B cell (primary cell): ENCODE results near the gene LRRC74B. TPM values are rescaled to one million over a fixed set of nuclear protein-coding genes. Genes with fewer than 3 reads are reported as not detected.
A peak's percentile ranks its signal among the peaks of the same experiment; 100 is the strongest.

Source experiments
- ATAC-seq: fragments of 200-7000 bp; cut with Tn5 transposase; one replicate; pipeline ENCODE4 v1.10.0; 2021; ENCODE audit warnings: low read depth, mild to moderate bottlenecking, moderate number of reproducible peaks, moderate library complexity
- CTCF ChIA-PET: fragments of 350-600 bp; sonication (Branson Sonifier 250); formaldehyde crosslinking; loops from one replicate; lab custom pipeline; 2021; ENCODE audit warnings: antibody characterized with exemption, inconsistent platforms; lab: Charles Lee
- POLR2A ChIA-PET: fragments of 350-600 bp; sonication (Branson Sonifier 250); formaldehyde crosslinking; loops from one replicate; lab custom pipeline; 2021; ENCODE audit warnings: antibody characterized with exemption; lab: Charles Lee
- DNase-seq: peaks from one replicate; pipeline ENCODE4 v3.0.0; 2013
- H2AFZ ChIP-seq: 2 replicates; pipeline ENCODE4 v1.6.1; 2012; ENCODE audit warnings: mild to moderate bottlenecking, low read depth, low read length; ENCODE audit not compliant: insufficient read depth, poor library complexity, severe bottlenecking
- H3K27ac ChIP-seq, 2 donors: 1 replicate in 1 of 2; 2 replicates in 1 of 2; pipeline ENCODE4 v1.5.1; 2012 to 2013; ENCODE audit warnings: low read length in 2 of 2, mild to moderate bottlenecking in 2 of 2, moderate library complexity in 1 of 2
- H3K27me3 ChIP-seq, 4 experiments: fragments of 200-600 bp in 1 of 4; sonication (generic) in 1 of 4; replicated peaks in 1 of 4; 1 replicate in 2 of 4; 2 replicates in 2 of 4; pipeline versions ENCODE4 v1.6.1 to v1.7.0; 2013 to 2016; ENCODE audit warnings: low read length in 3 of 4, mild to moderate bottlenecking in 2 of 4, mixed read lengths in 1 of 4, moderate library complexity in 1 of 4; ENCODE audit not compliant: insufficient read depth in 4 of 4, control insufficient read depth in 3 of 4; ENCODE audit errors: control extremely low read depth in 1 of 4
- H3K36me3 ChIP-seq, 2 experiments: replicated peaks in 1 of 2; 1 replicate in 1 of 2; 2 replicates in 1 of 2; pipeline versions ENCODE4 v1.6.1 to v1.7.1; 2013; ENCODE audit warnings: low read length in 1 of 2; ENCODE audit not compliant: insufficient read depth in 2 of 2, control insufficient read depth in 1 of 2; ENCODE audit errors: control extremely low read depth in 1 of 2, extremely low read depth in 1 of 2
- H3K4me1 ChIP-seq, 2 donors: fragments of 200-600 bp in 1 of 2; sonication (generic) in 1 of 2; 1 replicate in 1 of 2; 2 replicates in 1 of 2; pipeline versions ENCODE4 v1.5.1 to v1.6.1; 2013 to 2017; ENCODE audit warnings: low read length in 2 of 2; ENCODE audit not compliant: control insufficient read depth in 2 of 2, insufficient read depth in 2 of 2
- H3K4me2 ChIP-seq: replicated peaks from 2 replicates; pipeline ENCODE3; 2012; ENCODE audit warnings: mild to moderate bottlenecking, low read depth, low read length; ENCODE audit not compliant: poor library complexity, severe bottlenecking
- H3K4me3 ChIP-seq, 5 experiments: fragments of 200-600 bp in 1 of 5; sonication (generic) in 1 of 5; 1 replicate in 3 of 5; 2 replicates in 2 of 5; pipeline versions ENCODE4 v1.5.1 to v1.7.0; 2011 to 2016; ENCODE audit warnings: low read length in 4 of 5, mild to moderate bottlenecking in 4 of 5, low read depth in 2 of 5, control low read depth in 1 of 5, moderate library complexity in 1 of 5; ENCODE audit not compliant: insufficient read depth in 1 of 5; ENCODE audit errors: control extremely low read depth in 1 of 5, extremely low read depth in 1 of 5
- H3K79me2 ChIP-seq: fragments of 200-600 bp; sonication (generic); one replicate; pipeline ENCODE4 v1.6.0; 2016; ENCODE audit warnings: low read length; ENCODE audit not compliant: control insufficient read depth, insufficient read depth
- H3K9ac ChIP-seq: fragments of 200-600 bp; sonication (generic); 2 replicates; pipeline ENCODE4 v1.6.1; 2017; ENCODE audit warnings: mild to moderate bottlenecking, low read length, moderate library complexity
- H3K9me3 ChIP-seq, 3 donors: one replicate each; pipeline versions ENCODE4 v1.6.1 to v1.7.1; 2013; ENCODE audit warnings: low read length in 2 of 3; ENCODE audit not compliant: control insufficient read depth in 2 of 3, insufficient read depth in 1 of 3; ENCODE audit errors: control extremely low read depth in 1 of 3
- H4K20me1 ChIP-seq: 2 replicates; pipeline ENCODE4 v1.6.0; 2012; ENCODE audit warnings: mild to moderate bottlenecking, low read length; ENCODE audit not compliant: insufficient read depth, control insufficient read depth, poor library complexity, severe bottlenecking
- H3K27ac Mint-ChIP-seq: one replicate; pipeline ENCODE4 v1.8.0; 2021; ENCODE audit warnings: mixed read lengths
- H3K27me3 Mint-ChIP-seq: one replicate; pipeline ENCODE4 v1.8.0; 2021; ENCODE audit warnings: mixed read lengths
- H3K4me1 Mint-ChIP-seq: one replicate; pipeline ENCODE4 v1.8.0; 2021; ENCODE audit warnings: mixed read lengths
- H3K4me3 Mint-ChIP-seq: one replicate; pipeline ENCODE4 v1.8.0; 2021; ENCODE audit warnings: mixed read lengths
- H3K9me3 Mint-ChIP-seq: one replicate; pipeline ENCODE4 v1.8.0; 2022; ENCODE audit warnings: mixed read lengths; ENCODE audit not compliant: insufficient read depth
- EZH2 ChIP-seq: IDR thresholded peaks from 2 replicates; pipeline ENCODE4 v1.6.1; 2012; ENCODE audit warnings: borderline replicate concordance, low read depth, mild to moderate bottlenecking, moderate library complexity, low read length; ENCODE audit not compliant: insufficient read depth, poor library complexity, severe bottlenecking
- WGBS: methylation state at CpG from one replicate; pipeline ENCODE4 v1.1.5; 2013; ENCODE audit warnings: missing lambda C conversion rate; ENCODE audit not compliant: insufficient coverage; 5-methylcytosine and 5-hydroxymethylcytosine counted together
- intact Hi-C: fragments of 100-400 bp; cut with micrococcal nuclease; formaldehyde crosslinking; loops from one replicate; pipeline ENCODE4 v1.10.0; 2022
- polyA plus RNA-seq: library from polyadenylated mRNA; depleted of rRNA; stranded (reverse); fragments of >200 nt; gene quantifications from 2 replicates; pipeline ENCODE4 v1.2.3, GENCODE V29; 2012
- total RNA-seq, 2 donors: library from RNA; stranded (reverse); fragments of 120-200 nt in 1 of 2; gene quantifications; 1 replicate in 1 of 2; 2 replicates in 1 of 2; pipeline versions ENCODE4 v1.2.3 to v1.2.4, GENCODE V29; 2013 to 2022
- TF ChIP-seq, protein P1 (sequence below): fragments of 200-600 bp; IDR thresholded peaks from one replicate; pipeline ENCODE4 v1.8.0; 2022; ENCODE audit warnings: antibody characterized with exemption, mild to moderate bottlenecking

The LRRC74B gene
- total and polyA plus RNA-seq, 2 donors (not counting 1 experiment from before 2014, with no cell fraction given): 0.01 to 0.17 TPM

DNA sequence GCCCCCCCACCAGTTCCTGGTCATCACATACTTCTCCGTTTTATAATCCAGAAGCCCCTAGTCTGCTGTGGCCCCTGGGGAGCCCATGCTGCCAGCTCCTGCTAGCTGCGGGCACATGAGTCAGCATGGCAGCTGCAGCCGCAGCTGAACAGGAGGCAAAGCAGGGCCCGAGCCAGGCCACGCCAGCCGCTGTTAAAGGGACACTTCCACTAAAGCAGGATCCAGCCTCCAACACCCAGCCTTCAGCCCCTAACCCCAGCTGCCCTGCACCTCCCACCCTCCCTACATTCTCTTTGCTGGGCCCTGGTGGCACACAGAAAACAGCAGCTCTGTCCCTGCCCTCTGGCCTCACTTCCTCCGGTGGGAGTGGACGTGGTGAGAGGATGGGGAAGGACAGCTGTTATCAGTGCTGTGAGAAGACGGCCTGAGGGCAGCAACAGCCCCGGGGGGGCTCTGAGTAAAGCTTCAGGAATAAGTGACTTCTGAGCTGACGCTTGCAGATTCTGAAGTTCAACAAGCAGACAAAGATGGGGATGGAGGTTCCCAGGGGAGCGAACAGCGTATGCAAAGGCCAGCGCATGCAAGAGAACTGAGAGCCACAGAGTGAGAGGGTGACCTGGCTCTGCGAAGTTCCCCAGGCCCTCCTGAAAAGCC, 688 bp upstream of the LRRC74B start:
- Histone ChIP-seq H3K9me3 (no peaks in the 10 kb centered on the region), H3K4me2 (peak overlapping the region; percentile 79), H3K27ac (no peak overlapping the region), H3K9ac (peak overlapping the region; percentile 50), H3K4me3 (peak overlapping the region in 3 of 5 experiments; percentile 19 to 44 (median 34)), H3K4me1 (peaks cover 23 to 24% of the 10 kb centered on the region in 2 donors), H3K27me3 (peaks cover 0 to 30% (median 7%) of the 10 kb centered on the region in 4 experiments), H3K36me3 (no peaks in the 10 kb centered on the region), H4K20me1 (no peaks in the 10 kb centered on the region), H2AFZ (peak overlapping the region; percentile 62), H3K79me2 (no peaks in the 10 kb centered on the region)
- DNase-seq (no peak), ATAC-seq (peak; percentile 42)
- peak overlapping the region; percentile 70 for H3K27ac Mint-ChIP-seq
- ChIA-PET CTCF (interaction anchor here (0.6 kb wide), 1 partner anchor 12 kb away, joined by 3 read pairs; no protein-coding TSS in a partner anchor), POLR2A (interaction anchor here (0.6 to 0.9 kb wide), 3 partner anchors 42 to 954 kb away, joined by 3 read pairs; no protein-coding TSS in a partner anchor)
- WGBS: 11% methylated on average over 13 of the region's 15 CpGs
- TF ChIP-seq, protein P1, sequence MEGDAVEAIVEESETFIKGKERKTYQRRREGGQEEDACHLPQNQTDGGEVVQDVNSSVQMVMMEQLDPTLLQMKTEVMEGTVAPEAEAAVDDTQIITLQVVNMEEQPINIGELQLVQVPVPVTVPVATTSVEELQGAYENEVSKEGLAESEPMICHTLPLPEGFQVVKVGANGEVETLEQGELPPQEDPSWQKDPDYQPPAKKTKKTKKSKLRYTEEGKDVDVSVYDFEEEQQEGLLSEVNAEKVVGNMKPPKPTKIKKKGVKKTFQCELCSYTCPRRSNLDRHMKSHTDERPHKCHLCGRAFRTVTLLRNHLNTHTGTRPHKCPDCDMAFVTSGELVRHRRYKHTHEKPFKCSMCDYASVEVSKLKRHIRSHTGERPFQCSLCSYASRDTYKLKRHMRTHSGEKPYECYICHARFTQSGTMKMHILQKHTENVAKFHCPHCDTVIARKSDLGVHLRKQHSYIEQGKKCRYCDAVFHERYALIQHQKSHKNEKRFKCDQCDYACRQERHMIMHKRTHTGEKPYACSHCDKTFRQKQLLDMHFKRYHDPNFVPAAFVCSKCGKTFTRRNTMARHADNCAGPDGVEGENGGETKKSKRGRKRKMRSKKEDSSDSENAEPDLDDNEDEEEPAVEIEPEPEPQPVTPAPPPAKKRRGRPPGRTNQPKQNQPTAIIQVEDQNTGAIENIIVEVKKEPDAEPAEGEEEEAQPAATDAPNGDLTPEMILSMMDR: no peak
- no peak for TF ChIP-seq EZH2
- intact Hi-C loops: loop anchor here (1.0 to 10.0 kb wide), 3 partner anchors 31 to 60 kb away; partner anchors contain the start of genes LZTR1 and THAP7
- peaks cover 25% of the 10 kb centered on the region for H3K27me3 Mint-ChIP-seq
- peak overlapping the region; percentile 64 for H3K4me3 Mint-ChIP-seq
- no peaks in the 10 kb centered on the region for H3K9me3 Mint-ChIP-seq
- H3K4me1 Mint-ChIP-seq: peaks cover 20% of the 10 kb centered on the region

DNA sequence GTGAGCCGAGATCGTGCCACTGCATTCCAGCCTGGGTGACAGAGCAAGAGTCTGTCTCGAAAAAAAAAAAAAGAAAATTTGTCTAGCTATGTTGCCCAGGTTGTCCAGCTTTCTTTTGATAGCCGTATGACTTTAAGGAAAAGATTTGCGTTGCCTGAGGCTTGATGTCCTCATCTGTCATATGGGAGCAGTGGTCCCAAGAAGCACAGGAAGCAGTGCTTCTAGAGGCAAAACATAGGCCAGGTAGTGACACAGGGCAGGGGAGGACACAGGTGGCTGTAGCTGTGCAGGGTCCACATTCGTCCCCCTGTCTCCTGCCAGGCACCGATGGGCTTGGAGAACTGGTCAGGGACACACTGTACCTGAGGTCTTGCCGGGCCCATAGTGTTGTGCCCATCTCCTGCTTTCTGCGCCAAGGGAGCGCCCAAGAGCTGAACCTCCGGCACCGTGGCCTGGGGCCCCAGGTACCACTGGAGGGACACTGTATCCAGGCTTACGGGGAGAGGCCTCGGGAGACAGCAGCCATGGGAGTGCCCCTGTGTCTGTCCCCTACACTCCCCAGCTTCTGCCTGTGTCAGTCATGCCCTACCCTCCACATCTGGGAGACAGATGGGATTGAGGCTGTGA, 1.4 kb downstream of the LRRC74B start:
- WGBS: 95% methylated on average over 14 of the region's 14 CpGs
- DNase-seq (peak; percentile 13), ATAC-seq (no peak)
- H3K9me3 ChIP-seq: no peaks in the 10 kb centered on the region
- no peak overlapping the region for H3K27ac ChIP-seq
- H3K9ac ChIP-seq: no peak overlapping the region
- H3K27me3 Mint-ChIP-seq: peaks cover 23% of the 10 kb centered on the region
- CTCF ChIA-PET: no interaction called here
- H3K27me3 ChIP-seq: peaks cover 0 to 30% (median 7%) of the 10 kb centered on the region in 4 experiments
- no peaks in the 10 kb centered on the region for H4K20me1 ChIP-seq
- H3K4me1 Mint-ChIP-seq: peaks cover 20% of the 10 kb centered on the region
- no peak overlapping the region for H3K4me3 ChIP-seq
- H2AFZ ChIP-seq: no peak overlapping the region
- POLR2A ChIA-PET: no interaction called here
- no peaks in the 10 kb centered on the region for H3K36me3 ChIP-seq
- no peak overlapping the region for H3K4me2 ChIP-seq
- intact Hi-C loops: loop anchor here (10.0 kb wide), 1 partner anchor 62 kb away; the partner anchor contains the start of gene LZTR1
- H3K4me3 Mint-ChIP-seq: no peak overlapping the region
- H3K4me1 ChIP-seq: peaks cover 23 to 24% of the 10 kb centered on the region in 2 donors
- H3K27ac Mint-ChIP-seq: peak overlapping the region; percentile 10
- TF ChIP-seq EZH2: no peak
- TF ChIP-seq, protein P1: no peak
- no peaks in the 10 kb centered on the region for H3K79me2 ChIP-seq
- H3K9me3 Mint-ChIP-seq: no peaks in the 10 kb centered on the region
